C4-2B (cell line): ENCODE results near the gene BCR.

Source experiments
- CTCF ChIP-seq: fragments of 450-650 bp; conservative IDR thresholded peaks from 2 replicates; pipeline ENCODE4 v1.5.1; 2017; ENCODE audit warnings: mild to moderate bottlenecking
- ZFX ChIP-seq: fragments of 450-650 bp; IDR thresholded peaks from 2 replicates; pipeline ENCODE4 v1.6.1; 2017

- TF ChIP-seq CTCF: no peak
- TF ChIP-seq ZFX: no peak
Measured at GRCh38 chr22:23250785-23251363, 70.6 kb downstream of the BCR start.
